Ishikawa (cell line): ENCODE results near the gene LGI4.

Experiments
- CEBPB ChIP-seq: IDR thresholded peaks from 2 replicates; pipeline ENCODE4 v1.6.1; 2012
- EGR1 ChIP-seq: IDR thresholded peaks from 2 replicates; pipeline ENCODE4 v1.6.1; 2012
- EP300 ChIP-seq: IDR thresholded peaks from 2 replicates; pipeline ENCODE4 v1.6.1; 2012; ENCODE audit warnings: borderline replicate concordance
- FOXM1 ChIP-seq: IDR thresholded peaks from 2 replicates; pipeline ENCODE4 v1.6.1; 2012; ENCODE audit warnings: low read depth, borderline replicate concordance
- NFIC ChIP-seq: IDR thresholded peaks from 2 replicates; pipeline ENCODE4 v1.6.1; 2012
- RAD21 ChIP-seq: IDR thresholded peaks from 2 replicates; pipeline ENCODE4 v1.6.1; 2012; ENCODE audit warnings: low read depth
- REST ChIP-seq: IDR thresholded peaks from 2 replicates; pipeline ENCODE4 v1.6.1; 2012; ENCODE audit warnings: low read depth, mild to moderate bottlenecking
- TAF1 ChIP-seq: IDR thresholded peaks from 2 replicates; pipeline ENCODE4 v1.6.1; 2012; ENCODE audit warnings: low read depth, mild to moderate bottlenecking
- TCF12 ChIP-seq: IDR thresholded peaks from 2 replicates; pipeline ENCODE4 v1.6.1; 2012; ENCODE audit warnings: low read depth
- YY1 ChIP-seq: IDR thresholded peaks from 2 replicates; pipeline ENCODE4 v1.6.1; 2012; ENCODE audit warnings: low read depth
- TF ChIP-seq, protein P1 (sequence below): IDR thresholded peaks from 2 replicates; pipeline ENCODE4 v1.6.1; 2012
- TF ChIP-seq, protein P2 (sequence below): IDR thresholded peaks from 2 replicates; pipeline ENCODE4 v1.6.1; 2012

DNA sequence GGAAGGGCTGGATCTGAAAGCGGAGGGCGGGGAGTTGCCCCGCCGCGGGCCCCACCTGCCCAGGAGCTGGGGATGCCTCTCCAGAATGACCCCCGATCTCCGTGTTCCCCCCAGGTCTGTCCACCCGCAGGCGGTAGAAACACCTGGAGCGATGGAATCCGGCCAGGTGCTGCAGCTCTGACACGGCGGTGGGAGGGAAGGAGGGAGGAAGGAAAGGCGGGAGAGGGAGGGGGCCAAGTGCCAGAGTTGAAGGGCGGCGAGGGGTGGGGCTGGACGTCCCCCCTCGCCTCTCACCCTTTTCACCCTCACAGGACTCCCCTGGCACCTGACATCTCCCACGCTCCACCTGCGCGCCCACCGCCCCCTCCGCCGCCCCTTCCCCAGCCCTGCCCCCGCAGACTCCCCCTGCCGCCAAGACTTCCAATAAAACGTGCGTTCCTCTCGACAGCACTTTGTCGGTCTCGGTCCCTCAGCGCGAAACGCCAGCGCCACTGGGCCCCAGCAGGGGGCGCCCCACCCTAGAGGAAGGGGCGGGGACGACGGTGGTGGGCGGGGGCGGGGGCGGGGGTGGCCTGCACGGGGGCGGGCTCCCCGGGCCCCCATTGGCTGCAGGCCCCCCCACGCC lies 7.9 kb upstream of the LGI4 start:
- TF ChIP-seq REST (no peak), TCF12 (no peak), RAD21 (peak; percentile 35; the same call in 1 of the 2 replicates), CEBPB (no peak), EGR1 (0 out of 2 replicates have a peak, but pooled peaks have one; percentile 2), EP300 (no peak), NFIC (peak; percentile 44), TAF1 (no peak), FOXM1 (no peak), YY1 (no peak)
- TF ChIP-seq, protein P1, sequence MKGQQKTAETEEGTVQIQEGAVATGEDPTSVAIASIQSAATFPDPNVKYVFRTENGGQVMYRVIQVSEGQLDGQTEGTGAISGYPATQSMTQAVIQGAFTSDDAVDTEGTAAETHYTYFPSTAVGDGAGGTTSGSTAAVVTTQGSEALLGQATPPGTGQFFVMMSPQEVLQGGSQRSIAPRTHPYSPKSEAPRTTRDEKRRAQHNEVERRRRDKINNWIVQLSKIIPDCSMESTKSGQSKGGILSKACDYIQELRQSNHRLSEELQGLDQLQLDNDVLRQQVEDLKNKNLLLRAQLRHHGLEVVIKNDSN, result no peak
- TF ChIP-seq, protein P2, sequence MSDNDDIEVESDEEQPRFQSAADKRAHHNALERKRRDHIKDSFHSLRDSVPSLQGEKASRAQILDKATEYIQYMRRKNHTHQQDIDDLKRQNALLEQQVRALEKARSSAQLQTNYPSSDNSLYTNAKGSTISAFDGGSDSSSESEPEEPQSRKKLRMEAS, result 0 out of 2 replicates have a peak, but pooled peaks have one; percentile 11
